NAMALWA (cell line): ENCODE measurements around the gene FOXL1.

ENCODE experiments used
- DNase-seq: peaks from one replicate; pipeline ENCODE4 v3.0.0-alpha.2; 2015; ENCODE audit warnings: low spot score

Gene FOXL1

DNA sequence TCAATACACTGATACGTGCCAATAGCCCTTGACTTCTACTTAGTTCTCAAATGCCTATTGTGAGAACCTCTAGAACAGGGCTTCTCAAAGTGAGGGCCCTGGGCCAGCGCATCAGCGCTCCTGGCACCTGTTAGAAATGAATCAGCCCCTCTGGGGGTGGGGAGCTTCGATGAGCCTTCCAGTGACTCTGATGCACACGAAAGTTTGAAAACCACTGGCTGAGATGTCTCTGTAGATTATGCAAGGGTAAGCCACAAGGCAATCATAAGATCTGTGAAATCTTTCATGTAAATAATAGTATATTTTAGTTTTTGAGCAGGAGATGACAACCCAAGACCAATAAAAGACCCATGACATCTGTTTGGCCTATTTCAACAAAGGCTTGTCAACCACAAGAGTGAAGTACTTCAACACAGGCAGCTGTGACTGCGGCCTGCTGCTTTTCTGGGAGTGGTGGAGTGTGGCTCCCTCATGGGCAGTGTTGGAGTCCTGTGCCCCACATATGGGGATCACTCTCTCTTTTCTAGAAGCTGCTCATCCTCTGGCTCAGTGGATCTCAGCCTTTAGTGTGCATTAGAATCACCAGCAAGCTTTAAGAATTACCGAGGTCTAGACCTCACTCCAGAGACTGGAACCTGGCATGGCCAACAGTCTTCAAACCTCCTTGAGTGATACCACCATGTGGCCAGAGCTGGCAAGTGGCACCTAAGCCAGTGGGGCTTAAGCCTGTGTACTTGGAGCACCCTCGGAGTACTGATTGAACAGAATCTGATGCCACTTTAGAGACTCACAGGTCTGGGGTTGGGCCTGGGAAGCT is 29.1 kb upstream of the FOXL1 start:
- DNase-seq, result no peak

DNA sequence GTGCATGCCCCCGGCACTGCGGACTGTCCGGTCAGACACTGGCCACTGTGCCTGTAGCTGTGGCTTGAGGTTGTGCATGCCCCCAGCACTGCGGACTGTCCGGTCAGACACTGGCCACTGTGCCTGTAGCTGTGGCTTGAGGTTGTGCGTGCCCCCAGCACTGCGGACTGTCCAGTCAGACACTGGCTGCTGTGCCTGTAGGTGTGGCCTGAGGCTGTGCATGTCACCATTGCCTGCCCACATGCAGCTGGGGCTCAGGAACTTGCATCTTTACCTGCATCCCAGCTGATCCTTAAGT is 28.5 kb upstream of the FOXL1 start:
- no peak for DNase-seq

DNA sequence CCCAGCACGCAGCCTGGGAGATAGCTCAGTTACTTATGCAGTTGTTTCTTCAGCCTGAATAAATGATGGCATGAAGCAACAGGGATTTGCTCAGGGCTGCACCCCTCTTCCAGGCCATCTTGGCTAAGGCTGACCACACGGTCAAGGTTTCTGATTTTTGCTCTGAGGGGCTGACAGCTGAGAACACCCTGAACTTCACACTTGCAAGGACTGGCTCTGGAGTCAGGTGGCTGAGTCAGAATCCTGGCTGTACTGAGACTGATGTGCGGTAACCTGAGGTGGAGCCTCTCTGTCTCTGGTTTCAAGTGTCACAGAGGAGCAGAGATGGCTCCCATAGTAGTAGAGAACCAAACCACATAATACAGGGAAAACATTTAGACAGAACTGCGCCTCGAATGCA is 28.1 kb upstream of the FOXL1 start:
- DNase-seq, result no peak

DNA sequence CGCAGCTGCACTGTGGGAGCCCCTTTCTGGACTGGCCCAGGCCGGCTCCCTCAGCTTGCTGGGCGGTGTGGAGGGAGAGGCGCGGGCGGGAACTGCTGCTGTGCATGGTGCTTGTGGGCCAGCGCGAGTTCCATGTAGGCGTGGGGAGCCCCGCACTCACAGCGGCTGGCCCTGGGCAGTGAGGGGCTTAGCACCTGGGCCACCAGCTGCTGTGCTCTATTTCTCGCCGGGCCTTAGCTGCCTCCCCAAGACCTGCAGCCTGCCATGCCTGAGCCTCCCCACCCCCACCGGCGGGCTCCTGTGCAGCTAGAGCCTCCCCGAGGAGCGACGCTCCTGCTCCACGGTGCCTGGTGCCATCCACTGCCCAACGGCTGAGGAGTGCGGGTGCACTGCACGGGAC is 25.0 kb upstream of the FOXL1 start:
- DNase-seq, result no peak

DNA sequence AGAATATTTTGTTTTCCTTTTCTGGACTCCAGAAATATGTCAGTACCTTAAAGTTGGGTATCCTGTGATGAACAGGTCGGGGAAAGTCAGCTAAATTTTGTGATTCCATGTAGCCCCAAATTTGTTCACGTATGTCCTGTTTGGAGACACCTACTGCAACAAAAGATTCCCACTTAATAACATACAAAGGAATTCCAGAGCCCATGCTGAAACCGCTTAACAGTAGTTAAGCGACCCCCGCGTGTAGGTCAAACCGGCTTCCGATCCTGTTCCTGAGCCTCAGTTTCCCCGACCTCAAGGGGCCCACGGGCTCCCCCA is 23.8 kb upstream of the FOXL1 start:
- no peak for DNase-seq

DNA sequence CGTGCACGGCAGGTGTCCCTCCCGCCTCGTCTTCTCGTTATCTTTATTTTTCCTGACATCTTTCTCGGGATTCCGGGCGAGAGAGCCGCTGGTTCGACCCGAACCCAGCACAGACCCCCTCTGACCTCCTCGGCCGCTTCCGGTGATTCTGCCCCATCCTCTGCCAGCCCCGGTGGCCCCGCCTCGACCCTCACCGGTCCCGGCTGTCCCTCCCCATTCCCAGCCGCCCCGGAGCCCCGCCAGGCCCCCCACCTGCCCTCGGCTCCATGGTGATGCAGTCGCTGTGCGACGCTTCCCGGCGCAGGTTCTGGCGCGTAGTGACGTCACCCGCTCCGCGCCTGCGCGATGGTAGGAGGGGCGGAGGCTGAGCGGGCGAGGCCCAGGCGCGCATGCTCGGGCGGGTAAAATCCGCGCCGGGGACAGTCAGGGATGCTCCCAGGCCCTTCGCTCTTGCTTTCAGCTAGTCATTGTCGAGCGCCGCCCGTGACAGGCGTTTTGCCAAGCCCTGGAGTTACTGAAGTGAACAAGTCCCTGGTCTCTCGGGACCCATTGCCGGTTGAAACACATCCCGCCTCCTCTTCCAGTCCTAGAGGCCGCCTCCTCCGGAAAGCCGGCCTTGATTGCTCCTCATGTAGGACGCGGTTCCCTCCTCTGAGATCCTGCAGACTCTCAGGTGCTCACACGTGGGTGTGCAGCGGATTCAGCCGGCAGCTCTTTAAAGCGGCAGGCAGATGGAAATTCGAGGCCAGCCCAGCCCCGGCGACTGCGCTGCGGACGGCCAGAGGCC is 23.2 kb upstream of the FOXL1 start, which contains the start of gene MTHFSD:
MTHFSD (minus strand) TSS at position 319 of the 787 bp plus-strand sequence; CDS start at position 268, 51 bp downstream.
- DNase-seq, result peak; percentile 94

DNA sequence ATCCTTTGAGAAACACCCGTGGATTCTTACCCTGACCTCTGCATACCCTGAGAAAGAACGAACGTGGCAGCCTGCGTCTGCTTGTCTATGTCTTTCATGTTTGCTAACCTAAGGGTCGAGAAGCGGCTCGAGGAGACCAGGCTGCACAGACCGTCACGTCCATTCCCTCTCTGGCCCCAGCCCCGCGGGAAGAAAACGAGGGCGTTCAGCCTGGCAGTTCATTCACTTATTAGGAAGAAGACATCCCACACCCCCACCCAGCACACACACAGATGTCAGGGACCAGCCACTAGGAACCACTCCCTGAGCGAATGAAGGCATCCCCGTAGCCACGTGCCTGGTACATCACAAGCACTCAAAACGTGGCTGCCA is 22.7 kb upstream of the FOXL1 start:
- DNase-seq, result no peak

DNA sequence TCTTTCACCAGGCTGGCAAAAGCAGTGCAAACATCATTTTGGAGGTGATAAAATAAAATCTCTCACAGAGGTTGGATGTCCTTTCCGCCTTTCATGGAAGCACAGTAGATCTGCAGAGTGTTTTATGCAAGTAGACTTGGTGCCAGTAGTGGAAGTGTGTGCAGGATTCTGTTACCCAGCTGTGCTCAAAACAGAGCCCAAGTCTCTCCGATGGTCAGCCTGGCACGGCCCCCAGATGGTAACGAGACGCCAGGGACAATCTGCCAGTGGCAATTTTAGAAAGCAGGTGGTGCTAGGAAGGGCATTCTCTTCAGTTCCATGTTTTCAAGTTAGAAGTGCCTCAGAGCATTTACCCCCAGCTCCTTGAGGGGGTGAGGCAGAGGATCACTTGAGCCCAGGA is 21.8 kb upstream of the FOXL1 start:
- no peak for DNase-seq

DNA sequence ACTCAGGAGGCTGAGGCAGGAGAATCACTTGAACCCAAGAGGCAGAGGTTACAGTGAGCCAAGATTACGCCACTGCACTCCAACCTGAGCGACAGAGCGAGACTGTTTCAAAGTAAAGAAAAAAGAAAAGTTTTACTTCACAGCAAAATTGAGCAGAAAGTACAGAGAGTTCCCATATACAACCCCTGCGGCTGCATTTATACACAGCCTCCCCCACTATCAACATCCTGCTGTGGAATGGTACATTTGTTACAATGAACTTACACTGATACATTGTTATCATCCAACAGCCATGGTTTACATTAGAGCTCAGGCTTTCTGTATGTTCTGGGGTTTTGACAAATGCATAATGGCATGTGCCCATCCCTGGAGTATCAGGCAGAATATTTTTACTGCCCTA is 20.8 kb upstream of the FOXL1 start:
- DNase-seq, result no peak

DNA sequence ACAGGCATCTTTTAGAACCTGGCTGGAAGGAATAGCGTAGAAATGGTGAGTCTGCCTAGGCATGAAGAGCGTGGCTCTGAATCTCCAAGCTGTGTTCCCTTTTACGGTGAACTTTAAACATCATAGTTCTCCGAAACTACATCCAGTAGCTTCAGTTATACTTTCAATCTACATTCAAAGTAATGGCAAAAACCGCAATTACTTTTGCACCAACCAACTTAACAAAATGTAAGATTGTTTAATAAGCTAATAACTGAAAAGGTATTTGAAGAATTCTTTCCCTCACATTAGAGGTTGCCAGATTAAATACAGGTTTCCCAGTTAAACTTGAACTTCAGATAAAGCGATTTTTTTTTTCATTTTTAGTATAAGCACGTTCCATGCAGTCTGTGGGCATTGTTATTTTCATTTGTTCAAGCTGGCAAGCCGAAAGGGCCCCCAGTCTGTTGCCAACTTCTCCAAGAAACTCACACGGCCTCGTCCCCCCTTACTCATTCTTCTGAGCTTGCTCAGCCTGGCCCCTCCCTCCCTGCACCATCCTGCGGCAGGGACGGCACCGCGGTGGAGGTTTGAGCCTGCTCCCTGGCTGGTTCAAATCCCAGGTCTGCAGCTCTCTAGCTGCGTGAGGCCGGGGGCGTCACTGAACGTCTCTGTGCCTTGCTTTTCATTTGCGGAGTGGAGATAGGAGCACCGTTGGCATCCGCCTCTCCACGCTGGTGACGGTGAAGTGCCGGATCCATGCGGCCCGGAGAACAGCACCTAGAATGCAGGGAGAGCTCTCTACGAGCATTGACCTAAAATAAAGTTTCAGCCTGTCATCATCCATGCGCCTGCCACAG is 19.8 kb upstream of the FOXL1 start:
- no peak for DNase-seq

DNA sequence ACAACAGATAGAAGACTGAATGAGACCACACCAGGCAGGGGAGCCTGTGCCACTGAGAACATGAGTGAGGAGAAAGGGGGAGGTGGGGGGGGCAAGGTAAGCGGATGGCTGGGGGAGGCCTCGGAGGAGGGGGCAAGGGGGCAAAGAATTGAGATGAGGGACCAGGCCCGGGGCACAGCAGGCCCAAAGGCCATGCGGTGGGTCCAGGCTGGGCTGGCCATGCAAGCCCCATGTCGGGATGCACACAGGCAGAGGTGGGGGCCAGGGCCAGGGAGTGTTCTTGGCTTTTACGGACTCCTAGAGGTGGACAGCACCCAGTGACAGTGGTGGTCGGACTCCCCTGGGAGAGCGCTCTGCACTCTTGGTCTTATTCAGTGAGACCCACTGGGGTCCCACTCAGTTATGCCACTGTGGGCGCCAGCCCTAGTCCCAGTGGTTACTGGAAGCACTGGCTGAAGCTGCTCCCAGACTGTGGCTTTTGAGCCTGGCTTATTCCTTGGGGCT is 18.5 kb upstream of the FOXL1 start:
- DNase-seq, result no peak

DNA sequence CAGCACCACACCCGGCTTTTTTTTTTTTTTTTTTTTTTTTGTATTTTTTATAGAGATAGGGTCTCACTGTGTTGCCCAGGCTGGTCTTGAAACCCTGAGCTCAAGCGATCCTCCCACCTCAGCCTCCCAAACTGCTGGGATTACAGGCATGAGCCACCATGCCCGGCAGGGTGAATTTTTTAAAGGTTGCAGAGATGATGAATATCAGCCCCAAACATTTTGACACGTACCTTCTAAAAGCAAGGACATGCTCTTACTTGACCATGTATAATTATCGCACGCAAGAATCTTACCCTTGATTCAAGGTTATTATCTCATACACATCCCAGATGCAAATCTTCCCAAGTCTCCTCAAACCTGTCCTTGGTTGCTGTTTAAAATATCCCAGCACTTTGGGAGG is 16.0 kb upstream of the FOXL1 start:
- DNase-seq, result no peak

DNA sequence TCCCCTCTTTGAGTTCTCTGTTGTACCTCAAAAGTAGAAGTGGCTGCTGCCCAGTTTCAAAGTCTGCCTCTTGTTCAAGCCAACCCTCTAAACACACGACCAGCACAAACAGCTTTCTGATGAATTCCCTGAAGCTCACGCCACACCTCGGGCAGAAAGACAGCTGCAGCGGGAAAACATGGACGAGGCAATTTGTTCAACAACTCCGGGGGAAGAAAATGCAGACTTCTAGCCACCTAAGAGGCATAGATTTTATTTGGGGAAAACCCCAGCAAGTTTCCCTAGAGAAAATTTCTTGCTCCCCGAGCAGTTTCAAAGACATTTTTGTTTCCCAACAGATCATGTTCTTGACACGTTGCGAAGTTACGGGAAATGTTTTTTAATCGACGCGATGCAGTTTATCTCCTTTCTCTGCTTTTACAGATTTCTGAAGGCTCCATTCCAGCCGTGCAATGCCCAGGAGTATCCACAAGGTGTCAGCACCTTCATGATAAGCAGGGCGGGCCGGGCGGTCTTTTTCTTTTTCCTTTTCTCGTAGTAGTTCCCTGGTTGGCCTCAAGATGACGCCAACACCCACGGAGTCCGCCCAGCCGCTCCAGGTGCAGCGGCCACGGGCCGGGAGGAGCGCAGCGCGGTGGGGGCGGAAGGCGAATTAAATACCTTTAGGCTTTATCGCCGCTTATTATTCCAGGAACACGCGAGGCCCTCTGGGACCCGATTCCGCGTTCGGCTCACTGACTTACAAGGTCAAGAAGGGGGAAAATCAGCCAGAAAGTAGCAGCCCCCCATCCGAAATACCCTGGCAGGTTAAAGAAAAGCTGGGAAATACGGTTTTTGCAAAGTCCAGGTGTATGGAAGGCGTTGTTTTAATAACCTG is 14.6 kb upstream of the FOXL1 start:
- peak; percentile 93 for DNase-seq

DNA sequence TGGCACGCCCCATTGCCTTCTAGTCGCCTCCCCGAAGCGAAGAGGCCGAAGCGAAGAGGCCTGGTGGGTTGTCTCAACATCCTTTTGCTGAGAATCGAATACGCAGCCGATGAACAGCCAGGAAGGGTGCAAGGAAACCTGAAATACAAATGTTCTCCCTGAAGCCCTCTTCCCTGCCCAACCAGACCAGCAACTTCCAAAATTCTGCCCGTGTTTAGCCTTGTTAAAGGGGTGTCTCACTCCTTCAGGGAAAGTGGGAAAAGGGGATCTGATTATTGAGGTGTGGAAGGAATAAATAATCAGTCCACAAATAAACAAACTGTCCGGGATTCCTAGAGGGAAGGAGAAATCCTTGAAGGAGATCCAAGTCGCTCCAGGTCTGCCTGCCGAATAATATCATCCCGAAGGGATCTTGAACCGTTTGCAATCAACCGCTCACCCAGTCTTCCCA is 13.1 kb upstream of the FOXL1 start:
- DNase-seq, result no peak

DNA sequence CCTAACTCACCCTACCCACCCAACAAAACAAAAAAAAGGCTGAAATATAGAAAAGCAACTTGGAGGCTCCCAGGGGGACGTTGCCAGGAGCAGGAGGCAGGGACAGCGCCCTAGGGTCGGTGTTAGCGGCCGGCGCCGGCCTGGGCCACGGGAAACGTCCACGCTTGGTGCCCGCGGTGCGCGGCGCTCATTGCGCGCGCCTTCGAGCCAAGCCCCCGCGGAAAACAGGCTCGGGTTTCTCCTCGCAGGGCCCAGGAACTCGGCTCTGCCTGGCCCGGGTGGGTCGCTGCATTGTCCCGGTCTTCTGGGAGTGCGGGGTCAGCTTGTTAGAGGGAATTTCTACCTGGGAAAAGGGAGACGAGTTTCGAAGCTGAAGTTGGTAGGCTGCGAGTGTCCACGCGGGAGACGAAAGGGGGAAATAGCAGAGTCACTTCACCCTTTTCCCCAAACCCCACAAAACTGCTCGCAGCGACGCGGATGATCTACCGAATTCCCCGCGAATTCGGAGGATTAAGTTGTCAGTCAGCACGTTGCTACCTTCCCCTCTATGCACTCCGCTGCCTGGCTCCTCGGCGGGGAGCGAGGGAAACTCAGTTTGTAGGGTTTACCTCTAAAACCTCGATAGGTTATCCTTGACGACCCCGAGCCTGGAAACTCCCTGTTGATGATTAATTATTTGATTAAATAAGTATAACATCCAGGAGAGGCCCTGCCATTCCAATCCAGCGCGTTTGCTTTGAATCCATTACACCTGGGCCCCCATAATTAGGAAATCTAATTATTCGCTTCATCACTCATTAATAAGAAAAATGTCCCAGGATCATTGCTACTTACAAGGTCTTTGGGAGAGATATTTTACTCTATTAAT is 12.5 kb upstream of the FOXL1 start:
- no peak for DNase-seq

DNA sequence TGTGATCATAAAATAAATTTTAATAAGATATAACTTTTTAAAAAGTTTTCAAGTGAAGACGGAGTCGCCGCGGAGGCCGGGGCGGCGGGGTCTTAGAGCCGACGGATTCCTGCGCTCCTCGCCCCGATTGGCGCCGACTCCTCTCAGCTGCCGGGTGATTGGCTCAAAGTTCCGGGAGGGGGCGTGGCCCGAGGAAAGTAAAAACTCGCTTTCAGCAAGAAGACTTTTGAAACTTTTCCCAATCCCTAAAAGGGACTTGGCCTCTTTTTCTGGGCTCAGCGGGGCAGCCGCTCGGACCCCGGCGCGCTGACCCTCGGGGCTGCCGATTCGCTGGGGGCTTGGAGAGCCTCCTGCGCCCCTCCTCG is 11.8 kb upstream of the FOXL1 start, which contains the start of gene FOXC2:
FOXC2 (plus strand) TSS at position 229 of the 365 bp plus-strand sequence. CDS start 507 bp downstream, outside the sequence.
- DNase-seq, result no peak

DNA sequence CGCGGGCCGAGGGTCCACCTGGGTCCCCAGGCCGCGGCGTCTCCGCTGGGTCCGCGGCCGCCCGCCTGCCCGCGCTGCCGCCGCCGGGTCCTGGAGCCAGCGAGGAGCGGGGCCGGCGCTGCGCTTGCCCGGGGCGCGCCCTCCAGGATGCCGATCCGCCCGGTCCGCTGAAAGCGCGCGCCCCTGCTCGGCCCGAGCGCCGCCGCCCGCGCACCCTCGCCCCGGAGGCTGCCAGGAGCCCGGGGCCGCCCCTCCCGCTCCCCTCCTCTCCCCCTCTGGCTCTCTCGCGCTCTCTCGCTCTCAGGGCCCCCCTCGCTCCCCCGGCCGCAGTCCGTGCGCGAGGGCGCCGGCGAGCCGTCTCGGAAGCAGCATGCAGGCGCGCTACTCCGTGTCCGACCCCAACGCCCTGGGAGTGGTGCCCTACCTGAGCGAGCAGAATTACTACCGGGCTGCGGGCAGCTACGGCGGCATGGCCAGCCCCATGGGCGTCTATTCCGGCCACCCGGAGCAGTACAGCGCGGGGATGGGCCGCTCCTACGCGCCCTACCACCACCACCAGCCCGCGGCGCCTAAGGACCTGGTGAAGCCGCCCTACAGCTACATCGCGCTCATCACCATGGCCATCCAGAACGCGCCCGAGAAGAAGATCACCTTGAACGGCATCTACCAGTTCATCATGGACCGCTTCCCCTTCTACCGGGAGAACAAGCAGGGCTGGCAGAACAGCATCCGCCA is 11.2 kb upstream of the FOXL1 start:
- no peak for DNase-seq

DNA sequence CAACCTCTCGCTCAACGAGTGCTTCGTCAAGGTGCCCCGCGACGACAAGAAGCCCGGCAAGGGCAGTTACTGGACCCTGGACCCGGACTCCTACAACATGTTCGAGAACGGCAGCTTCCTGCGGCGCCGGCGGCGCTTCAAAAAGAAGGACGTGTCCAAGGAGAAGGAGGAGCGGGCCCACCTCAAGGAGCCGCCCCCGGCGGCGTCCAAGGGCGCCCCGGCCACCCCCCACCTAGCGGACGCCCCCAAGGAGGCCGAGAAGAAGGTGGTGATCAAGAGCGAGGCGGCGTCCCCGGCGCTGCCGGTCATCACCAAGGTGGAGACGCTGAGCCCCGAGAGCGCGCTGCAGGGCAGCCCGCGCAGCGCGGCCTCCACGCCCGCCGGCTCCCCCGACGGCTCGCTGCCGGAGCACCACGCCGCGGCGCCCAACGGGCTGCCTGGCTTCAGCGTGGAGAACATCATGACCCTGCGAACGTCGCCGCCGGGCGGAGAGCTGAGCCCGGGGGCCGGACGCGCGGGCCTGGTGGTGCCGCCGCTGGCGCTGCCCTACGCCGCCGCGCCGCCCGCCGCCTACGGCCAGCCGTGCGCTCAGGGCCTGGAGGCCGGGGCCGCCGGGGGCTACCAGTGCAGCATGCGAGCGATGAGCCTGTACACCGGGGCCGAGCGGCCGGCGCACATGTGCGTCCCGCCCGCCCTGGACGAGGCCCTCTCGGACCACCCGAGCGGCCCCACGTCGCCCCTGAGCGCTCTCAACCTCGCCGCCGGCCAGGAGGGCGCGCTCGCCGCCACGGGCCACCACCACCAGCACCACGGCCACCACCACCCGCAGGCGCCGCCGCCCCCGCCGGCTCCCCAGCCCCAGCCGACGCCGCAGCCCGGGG is 10.4 kb upstream of the FOXL1 start:
- DNase-seq, result no peak
